Stimulated activated CD4-positive, alpha-beta T cell treated with anti-CD3 and anti-CD28 coated beads, Interleukin-4, amount 100 ng/mL, for 48 hours (primary cell): Measurements from ENCODE around the gene IL26.
"Not testable (repeated sequence)": the region's sequence is repeated elsewhere in the genome, so short reads cannot be mapped to it uniquely, and the experiment has no call there.

ENCODE experiments used
- DNase-seq, 2 donors: peaks; one replicate each; pipeline ENCODE4 v3.0.0-alpha.2; 2020; ENCODE audit warnings: low read depth in 2 of 2

Gene IL26

GRCh38 chr12:68240079-68240478 is 14.5 kb upstream of the IL26 start:
- DNase-seq = no peak

GRCh38 chr12:68239309-68239982 is 13.8 kb upstream of the IL26 start:
- no peak for DNase-seq

GRCh38 chr12:68237619-68238018 is 12.0 kb upstream of the IL26 start:
- DNase-seq = no peak

- DNase-seq = no peak
These were observed 11.5 kb upstream of the IL26 start for GRCh38 chr12:68237078-68237477.

GRCh38 chr12:68236421-68237059 is 10.9 kb upstream of the IL26 start:
- no peak for DNase-seq

GRCh38 chr12:68235576-68235975 is 10.0 kb upstream of the IL26 start:
- no peak for DNase-seq

- DNase-seq = no peak
These were observed 8.5 kb upstream of the IL26 start for GRCh38 chr12:68234140-68234539.

- no peak for DNase-seq
These were observed 7.9 kb upstream of the IL26 start for GRCh38 chr12:68233498-68233897.

GRCh38 chr12:68231691-68232090 is 6.1 kb upstream of the IL26 start:
- DNase-seq = no peak

- DNase-seq = no peak
These were observed 5.6 kb upstream of the IL26 start for GRCh38 chr12:68231229-68231628.

GRCh38 chr12:68229956-68230355 is 4.3 kb upstream of the IL26 start:
- DNase-seq = no peak

GRCh38 chr12:68227356-68227755 is 1.7 kb upstream of the IL26 start:
- DNase-seq = no peak

GRCh38 chr12:68224613-68225285 is 861 bp downstream of the IL26 start:
- no peak for DNase-seq

GRCh38 chr12:68223067-68223747 is 2.4 kb downstream of the IL26 start:
- DNase-seq = peak; percentile 54 to 66

- DNase-seq = no peak
These were observed 3.3 kb downstream of the IL26 start for GRCh38 chr12:68222326-68222725.

- DNase-seq = no peak
These were observed 4.1 kb downstream of the IL26 start for GRCh38 chr12:68221497-68221896.

GRCh38 chr12:68210875-68211274 is 14.7 kb downstream of the IL26 start:
- DNase-seq = no peak

- not testable (repeated sequence) for DNase-seq
These were observed 16.4 kb downstream of the IL26 start for GRCh38 chr12:68209048-68209728.

- DNase-seq = no peak
These were observed 18.3 kb downstream of the IL26 start for GRCh38 chr12:68207276-68207675.

- no peak for DNase-seq
These were observed 19.2 kb downstream of the IL26 start for GRCh38 chr12:68206446-68206845.

- no peak for DNase-seq
These were observed 22.1 kb downstream of the IL26 start for GRCh38 chr12:68203460-68203875.

GRCh38 chr12:68200854-68201253 is 24.8 kb downstream of the IL26 start:
- DNase-seq = no peak
